Left lung (tissue), 10 donors: ENCODE measurements around the gene IGSF9. TPM values are rescaled to one million over a fixed set of nuclear protein-coding genes. Genes with fewer than 3 reads are reported as not detected.

Source experiments
- ATAC-seq: fragments of 200-7000 bp; cut with Tn5 transposase; one replicate; pipeline ENCODE4 v1.9.1; 2020; ENCODE audit warnings: moderate library complexity
- DNase-seq, 4 donors: peaks; one replicate each; pipeline ENCODE4 v3.0.0-alpha.2; 2013 to 2020
- H3K27ac ChIP-seq, 2 donors: fragments of 200-600 bp; sonication (generic) in 1 of 2; one replicate each; pipeline versions ENCODE4 v1.5.0 to v1.8.0; 2020 to 2021
- H3K27me3 ChIP-seq, 2 donors: fragments of 200-600 bp; sonication (generic) in 1 of 2; one replicate each; pipeline versions ENCODE4 v1.5.0 to v1.8.0; 2020 to 2021
- H3K36me3 ChIP-seq, 2 donors: fragments of 200-600 bp; sonication (generic) in 1 of 2; one replicate each; pipeline versions ENCODE4 v1.5.0 to v1.8.0; 2020 to 2021
- H3K4me1 ChIP-seq, 2 donors: fragments of 200-600 bp; one replicate each; pipeline ENCODE4 v1.8.0; 2021
- H3K4me3 ChIP-seq, 2 donors: fragments of 200-600 bp; sonication (generic) in 1 of 2; one replicate each; pipeline versions ENCODE4 v1.5.0 to v1.8.0; 2020 to 2021; ENCODE audit warnings: mild to moderate bottlenecking in 1 of 2
- H3K9me3 ChIP-seq, 2 donors: fragments of 200-600 bp; sonication (generic) in 1 of 2; one replicate each; pipeline versions ENCODE4 v1.5.0 to v1.8.0; 2020 to 2021
- intact Hi-C, 2 donors: fragments of 100-400 bp; cut with DNase I; formaldehyde crosslinking; loops; one replicate each; pipeline versions ENCODE4 v1.11.2 to v1.14.2; 2022
- polyA plus RNA-seq, 6 donors: library from polyadenylated mRNA; unstranded; fragments of 120-200 nt; gene quantifications; one replicate each; pipeline ENCODE4 v1.2.1, GENCODE V29; 2013; ENCODE audit not compliant: insufficient read length in 6 of 6
- total RNA-seq, 2 donors: library from RNA; stranded (reverse); fragmentation: NEBNext Ultra II Directional; extraction: Animal tissue kit (Norgen Biotek cat#: 25700); gene quantifications; one replicate each; pipeline ENCODE4 v1.2.1, GENCODE V29; 2021
- TF ChIP-seq, protein P1 (sequence below), 2 donors: fragments of 200-600 bp; sonication (generic) in 1 of 2; IDR thresholded peaks; one replicate each; pipeline versions ENCODE4 v1.5.0 to v1.8.0; 2021; ENCODE audit warnings: antibody characterized with exemption in 2 of 2
- donor health status: DM: no; HTN: yes; CAD: no.
- donor health status: DM: no; HTN: no; CAD: no.

Gene IGSF9
- total and polyA plus RNA-seq, 8 donors: 2.8 to 16.9 (median 13.6) TPM

DNA sequence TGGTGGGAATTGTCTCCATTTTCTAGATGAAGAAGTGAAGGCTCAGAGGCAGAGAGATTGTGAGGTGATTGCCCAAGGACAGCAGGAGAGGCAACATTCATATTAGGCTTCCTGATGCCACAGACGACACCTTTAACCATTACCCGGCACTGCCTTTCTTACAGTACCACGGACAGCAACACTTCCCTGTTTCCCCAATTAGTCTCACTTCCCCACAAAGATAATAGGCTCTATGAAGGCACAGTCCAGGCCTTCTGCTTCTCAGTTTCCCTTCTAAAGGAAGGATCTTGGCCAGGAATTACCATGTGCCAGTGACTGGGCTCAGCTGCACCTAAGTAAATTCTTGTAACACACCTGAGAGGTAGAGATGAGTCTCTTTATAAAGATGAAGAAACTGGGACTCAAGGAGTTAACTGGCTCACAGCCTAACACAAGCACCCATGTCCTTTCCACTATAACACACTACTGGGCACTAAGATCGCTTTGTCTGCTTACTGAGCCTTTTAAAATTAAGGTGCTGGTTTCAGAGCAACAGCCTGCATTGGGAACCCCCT, 9.6 kb downstream of the IGSF9 start:
- no peak overlapping the region for H3K27ac ChIP-seq
- intact Hi-C loops: loop anchor here in 1 of 2 donors (5.0 kb wide), 1 partner anchor 72 kb away; no protein-coding TSS in a partner anchor
- no peak overlapping the region for H3K4me3 ChIP-seq
- no peaks in the 10 kb centered on the region for H3K27me3 ChIP-seq
- ATAC-seq (peak; percentile 36), DNase-seq (no peak)
- TF ChIP-seq, protein P1, sequence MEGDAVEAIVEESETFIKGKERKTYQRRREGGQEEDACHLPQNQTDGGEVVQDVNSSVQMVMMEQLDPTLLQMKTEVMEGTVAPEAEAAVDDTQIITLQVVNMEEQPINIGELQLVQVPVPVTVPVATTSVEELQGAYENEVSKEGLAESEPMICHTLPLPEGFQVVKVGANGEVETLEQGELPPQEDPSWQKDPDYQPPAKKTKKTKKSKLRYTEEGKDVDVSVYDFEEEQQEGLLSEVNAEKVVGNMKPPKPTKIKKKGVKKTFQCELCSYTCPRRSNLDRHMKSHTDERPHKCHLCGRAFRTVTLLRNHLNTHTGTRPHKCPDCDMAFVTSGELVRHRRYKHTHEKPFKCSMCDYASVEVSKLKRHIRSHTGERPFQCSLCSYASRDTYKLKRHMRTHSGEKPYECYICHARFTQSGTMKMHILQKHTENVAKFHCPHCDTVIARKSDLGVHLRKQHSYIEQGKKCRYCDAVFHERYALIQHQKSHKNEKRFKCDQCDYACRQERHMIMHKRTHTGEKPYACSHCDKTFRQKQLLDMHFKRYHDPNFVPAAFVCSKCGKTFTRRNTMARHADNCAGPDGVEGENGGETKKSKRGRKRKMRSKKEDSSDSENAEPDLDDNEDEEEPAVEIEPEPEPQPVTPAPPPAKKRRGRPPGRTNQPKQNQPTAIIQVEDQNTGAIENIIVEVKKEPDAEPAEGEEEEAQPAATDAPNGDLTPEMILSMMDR (IDR thresholded peaks at IDR 0.05): no peak
- no peaks in the 10 kb centered on the region for H3K36me3 ChIP-seq
- no peaks in the 10 kb centered on the region for H3K9me3 ChIP-seq
- peaks cover 11 to 23% of the 10 kb centered on the region in 2 donors for H3K4me1 ChIP-seq

DNA sequence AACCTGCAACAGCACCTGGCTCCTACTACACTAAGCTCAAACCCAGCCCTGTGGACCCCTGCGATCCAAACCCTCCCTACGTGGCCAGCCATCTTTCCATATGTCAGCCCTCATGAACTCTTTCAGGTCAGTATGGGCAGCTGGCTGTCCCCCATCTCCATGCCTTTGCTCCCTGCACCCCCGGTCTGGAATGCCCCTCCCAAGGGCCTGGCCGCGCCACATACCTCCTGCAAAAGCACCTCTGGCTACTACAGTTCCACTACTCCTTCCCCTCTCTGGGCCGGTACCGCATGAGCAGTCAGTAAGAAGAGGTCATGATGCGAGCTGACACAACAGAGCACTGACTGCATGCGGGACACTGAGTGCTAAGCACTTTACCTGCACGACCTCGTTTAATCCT, 10.1 kb downstream of the IGSF9 start:
- intact Hi-C loops: loop anchor here in 1 of 2 donors (5.0 kb wide), 1 partner anchor 72 kb away; no protein-coding TSS in a partner anchor
- ATAC-seq: no peak
- Histone ChIP-seq H3K4me1 (peaks cover 11 to 23% of the 10 kb centered on the region in 2 donors), H3K36me3 (no peaks in the 10 kb centered on the region), H3K27me3 (no peaks in the 10 kb centered on the region), H3K27ac (no peak overlapping the region), H3K4me3 (no peak overlapping the region), H3K9me3 (no peaks in the 10 kb centered on the region)
- no peak for DNase-seq
- TF ChIP-seq, protein P1 (IDR thresholded peaks at IDR 0.05): no peak

DNA sequence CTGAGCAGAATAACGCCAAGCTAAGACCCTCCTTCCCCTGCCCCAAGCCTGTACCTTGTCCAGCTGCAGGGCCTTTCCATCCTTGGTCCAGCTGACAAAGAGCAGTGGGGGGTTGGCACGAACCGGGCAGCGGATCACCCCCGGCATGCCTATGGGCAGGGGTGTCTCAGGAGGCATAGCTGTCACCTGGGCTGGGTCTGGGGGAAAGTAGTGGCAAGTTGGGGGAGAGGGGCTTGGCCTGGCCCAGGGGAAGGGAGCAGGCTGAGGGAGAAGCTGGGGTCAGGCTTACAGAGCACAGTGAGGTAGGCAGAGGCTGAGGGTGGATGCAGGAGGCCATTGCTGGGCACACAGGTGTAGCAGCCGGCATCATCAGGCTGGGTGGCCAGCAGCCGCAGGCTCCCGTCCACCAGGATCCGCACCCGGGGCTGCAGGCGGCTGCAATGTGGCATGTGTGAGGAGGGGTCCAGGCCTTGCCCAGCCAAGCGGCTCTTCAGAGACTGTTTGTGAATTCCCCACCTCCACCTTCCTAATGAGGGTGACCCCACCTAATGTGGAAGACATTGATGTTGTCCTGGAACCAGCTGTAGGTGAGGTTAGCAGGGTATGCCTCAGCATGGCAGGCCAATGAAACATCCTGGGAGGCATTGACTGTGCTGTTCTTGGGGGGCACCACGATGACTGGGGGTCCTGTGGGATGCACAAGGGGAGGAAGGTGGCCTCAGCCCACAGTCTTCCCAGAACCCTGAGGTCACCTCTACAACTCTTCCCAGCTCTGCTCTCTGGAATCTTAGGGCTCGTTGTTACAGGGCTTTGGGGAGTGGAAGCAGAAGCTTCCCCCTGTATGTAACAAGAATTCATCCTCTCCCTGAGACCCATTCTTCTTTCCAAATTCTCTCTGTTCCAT, 11.0 kb downstream of the IGSF9 start:
- intact Hi-C loops: loop anchor here in 1 of 2 donors (5.0 kb wide), 1 partner anchor 73 kb away; no protein-coding TSS in a partner anchor
- Histone ChIP-seq H3K36me3 (no peaks in the 10 kb centered on the region), H3K4me3 (no peak overlapping the region), H3K27me3 (no peaks in the 10 kb centered on the region), H3K4me1 (peaks cover 11 to 23% of the 10 kb centered on the region in 2 donors), H3K27ac (no peak overlapping the region), H3K9me3 (no peaks in the 10 kb centered on the region)
- TF ChIP-seq, protein P1 (IDR thresholded peaks at IDR 0.05): no peak
- ATAC-seq: no peak
- DNase-seq: peak in 1 of 4 donors; percentile 76

DNA sequence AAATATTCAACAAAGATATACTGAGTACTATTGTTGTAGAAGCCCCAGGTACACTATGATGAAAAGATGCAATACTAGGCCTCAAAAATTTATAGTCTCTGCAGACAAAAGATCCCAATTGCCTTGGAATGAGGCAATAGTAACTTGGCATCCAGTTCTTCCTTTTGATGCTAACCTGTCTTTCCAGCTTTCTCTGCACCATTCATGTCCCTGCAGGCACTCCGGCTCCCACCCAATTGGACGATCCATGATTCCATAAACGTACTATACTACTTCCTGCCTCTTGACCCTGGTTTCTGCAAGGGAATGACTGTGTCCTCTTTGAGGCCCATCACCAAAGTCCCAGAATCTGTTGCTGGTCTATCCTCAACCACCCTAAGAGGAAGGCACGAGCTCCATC, 12.1 kb downstream of the IGSF9 start:
- Histone ChIP-seq H3K27ac (no peak overlapping the region), H3K9me3 (no peaks in the 10 kb centered on the region), H3K36me3 (no peaks in the 10 kb centered on the region), H3K4me3 (no peak overlapping the region), H3K27me3 (no peaks in the 10 kb centered on the region), H3K4me1 (peaks cover 11 to 23% of the 10 kb centered on the region in 2 donors)
- no peak for DNase-seq
- intact Hi-C loops: no loop called here
- no peak for ATAC-seq
- TF ChIP-seq, protein P1 (IDR thresholded peaks at IDR 0.05): no peak
